Measurements from ENCODE around the gene FAM216B.
"Not testable (repeated sequence)": the region's sequence is repeated elsewhere in the genome, so short reads cannot be mapped to it uniquely, and the experiment has no call there.

Gene FAM216B

DNA sequence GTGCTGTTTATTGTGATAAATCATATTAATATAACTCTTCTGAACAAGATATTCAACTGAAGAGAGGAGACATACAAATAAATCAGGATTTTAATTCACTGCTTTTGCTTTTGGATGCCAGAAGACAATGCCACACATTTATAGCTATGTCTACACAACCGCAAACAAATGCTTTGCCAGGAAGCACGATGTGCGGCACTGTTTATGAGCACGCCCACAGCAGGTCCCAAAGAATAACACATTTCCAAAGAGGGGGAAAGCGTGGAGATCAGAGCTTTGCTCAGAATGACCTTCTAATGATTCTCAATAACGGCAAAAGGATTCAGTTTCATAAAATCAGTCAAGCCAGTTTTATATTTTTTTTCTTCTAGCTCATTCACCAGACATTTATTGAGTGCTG is 16.7 kb downstream of the FAM216B start:
- no peaks in the 10 kb centered on the region for H3K27me3 Mint-ChIP-seq
- H3K4me1 Mint-ChIP-seq = no peaks in the 10 kb centered on the region

GRCh38 chr13:42800109-42800643 is 18.8 kb downstream of the FAM216B start:
- CTCF ChIA-PET = no interaction called here

More for the DNA sequence above, 16.7 kb downstream of the FAM216B start:
- Mint-ChIP-seq H3K27ac (no peak overlapping the region), H3K9me3 (no peaks in the 10 kb centered on the region), H3K36me3 (no peaks in the 10 kb centered on the region), H3K4me3 (no peak overlapping the region)
- CTCF ChIA-PET = no interaction called here
- DNase-seq = no peak

DNA sequence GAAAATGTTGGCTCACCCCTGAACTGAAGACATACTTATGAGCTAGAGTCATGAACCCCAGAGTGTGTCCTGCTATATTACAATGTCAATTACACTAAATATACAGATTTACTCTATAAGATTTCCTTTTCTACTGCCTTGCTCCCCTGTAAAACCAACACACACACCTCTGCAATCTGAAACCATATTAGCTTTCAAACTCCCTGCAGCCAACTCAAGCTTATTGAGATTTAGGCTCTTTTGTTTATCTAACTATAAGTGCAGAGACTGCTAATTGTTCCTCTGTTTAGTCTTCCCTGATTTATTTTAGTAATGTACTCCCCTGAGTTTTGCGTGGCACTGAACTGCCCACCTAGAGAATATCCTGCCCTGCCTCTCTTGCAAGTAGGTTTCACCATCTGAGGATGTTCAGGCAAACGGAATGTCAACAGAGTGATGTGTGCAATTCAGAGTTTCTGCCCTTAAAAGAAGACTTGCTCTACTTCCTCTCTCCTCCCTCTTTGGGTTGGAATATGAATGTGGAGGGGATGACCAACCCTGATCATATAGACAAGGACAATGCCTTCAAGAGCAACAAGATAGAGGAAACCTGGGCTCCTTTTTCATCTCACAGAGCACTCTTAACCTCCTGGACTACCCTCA is 22.3 kb downstream of the FAM216B start:
- no peak for DNase-seq
- CTCF ChIA-PET = no interaction called here
- no peaks in the 10 kb centered on the region for H3K9me3 Mint-ChIP-seq

More at GRCh38 chr13:42800109-42800643, 18.8 kb downstream of the FAM216B start:
- Mint-ChIP-seq H3K4me1 (no peaks in the 10 kb centered on the region), H3K27ac (no peak overlapping the region), H3K27me3 (no peaks in the 10 kb centered on the region), H3K36me3 (no peaks in the 10 kb centered on the region), H3K9me3 (no peaks in the 10 kb centered on the region), H3K4me3 (no peak overlapping the region)
- DNase-seq = no peak

DNA sequence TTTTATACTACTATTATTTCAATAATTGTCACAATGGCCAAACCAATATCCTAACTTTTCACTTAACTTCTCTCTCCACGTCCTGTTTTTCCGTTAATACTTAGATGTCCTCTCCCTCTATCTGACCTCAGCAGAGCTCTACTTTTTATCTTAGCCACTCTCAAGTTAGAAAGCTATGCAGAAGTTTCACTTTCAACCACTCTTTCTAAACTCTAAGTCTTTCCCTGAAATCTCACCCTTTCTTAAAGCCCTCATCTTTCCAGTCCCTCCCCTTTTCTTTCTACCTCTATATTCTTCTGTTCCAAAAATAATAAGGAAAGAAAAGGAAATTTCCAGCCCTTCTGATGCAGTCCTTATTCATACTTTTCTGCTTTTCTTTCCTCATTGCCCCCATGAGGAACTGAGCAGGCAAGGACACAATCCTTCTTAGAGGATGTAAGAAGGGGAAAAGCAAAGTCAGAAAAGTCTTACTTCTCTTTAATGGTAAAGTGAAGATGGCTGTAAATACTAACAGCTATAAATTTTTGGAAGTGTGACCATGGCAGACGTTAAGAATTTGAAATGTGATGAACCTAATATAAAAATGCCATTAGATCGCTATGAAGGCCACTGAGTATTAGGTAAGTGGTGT is 23.0 kb downstream of the FAM216B start:
- CTCF ChIA-PET = no interaction called here
- Mint-ChIP-seq H3K27me3 (peaks cover 5% of the 10 kb centered on the region), H3K4me1 (no peaks in the 10 kb centered on the region), H3K27ac (no peak overlapping the region), H3K9me3 (no peaks in the 10 kb centered on the region), H3K36me3 (no peaks in the 10 kb centered on the region), H3K4me3 (no peak overlapping the region)
- no peak for DNase-seq

More for the DNA sequence above, 22.3 kb downstream of the FAM216B start:
- Mint-ChIP-seq H3K4me3 (no peak overlapping the region), H3K27ac (no peak overlapping the region), H3K27me3 (peaks cover 5% of the 10 kb centered on the region), H3K4me1 (no peaks in the 10 kb centered on the region), H3K36me3 (no peaks in the 10 kb centered on the region)

DNA sequence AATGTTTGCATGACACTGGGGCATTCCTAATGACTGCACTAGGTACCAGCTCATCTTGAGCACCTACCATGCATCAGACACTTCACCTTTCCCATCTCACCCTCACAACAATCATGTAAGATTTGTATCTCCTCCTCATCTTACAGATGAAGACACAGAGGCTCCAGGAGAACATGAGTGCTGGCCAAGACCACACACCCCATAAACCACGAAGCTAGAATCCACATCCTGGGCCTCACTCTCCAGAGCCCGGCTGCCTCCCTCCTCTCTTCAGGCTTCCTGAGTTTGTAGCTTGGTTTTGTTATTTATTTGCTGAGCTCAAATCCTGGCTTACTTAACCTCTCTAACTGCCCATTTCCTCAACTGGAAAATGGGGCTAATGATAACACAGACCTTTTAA is 25.9 kb downstream of the FAM216B start:
- peaks cover 5% of the 10 kb centered on the region for H3K27me3 Mint-ChIP-seq
- no peak overlapping the region for H3K4me3 Mint-ChIP-seq
- CTCF ChIA-PET = interaction anchor here (0.7 kb wide), 1 partner anchor 184 kb away, joined by 3 read pairs; no protein-coding TSS in a partner anchor

GRCh38 chr13:42807866-42808265 is 26.5 kb downstream of the FAM216B start:
- Mint-ChIP-seq H3K36me3 (no peaks in the 10 kb centered on the region), H3K4me3 (no peak overlapping the region), H3K4me1 (no peaks in the 10 kb centered on the region), H3K27me3 (peaks cover 5% of the 10 kb centered on the region), H3K9me3 (no peaks in the 10 kb centered on the region), H3K27ac (no peak overlapping the region)
- CTCF ChIA-PET = interaction anchor here (0.7 to 1.0 kb wide), 2 partner anchors 183 to 213 kb away, joined by 3 read pairs; no protein-coding TSS in a partner anchor
- DNase-seq = no peak

More for the DNA sequence above, 25.9 kb downstream of the FAM216B start:
- Mint-ChIP-seq H3K4me1 (no peaks in the 10 kb centered on the region), H3K9me3 (no peaks in the 10 kb centered on the region), H3K27ac (no peak overlapping the region), H3K36me3 (no peaks in the 10 kb centered on the region)
- no peak for DNase-seq

GRCh38 chr13:42808341-42808940 is 27.1 kb downstream of the FAM216B start:
- H3K9me3 Mint-ChIP-seq = no peaks in the 10 kb centered on the region
- H3K4me1 Mint-ChIP-seq = no peaks in the 10 kb centered on the region
- CTCF ChIA-PET = interaction anchor here (1.0 kb wide), 2 partner anchors 51 to 213 kb away, joined by 3 read pairs; no protein-coding TSS in a partner anchor
- H3K4me3 Mint-ChIP-seq = no peak overlapping the region
- H3K27me3 Mint-ChIP-seq = peaks cover 5% of the 10 kb centered on the region
- DNase-seq = no peak
- no peak overlapping the region for H3K27ac Mint-ChIP-seq
- H3K36me3 Mint-ChIP-seq = no peaks in the 10 kb centered on the region

DNA sequence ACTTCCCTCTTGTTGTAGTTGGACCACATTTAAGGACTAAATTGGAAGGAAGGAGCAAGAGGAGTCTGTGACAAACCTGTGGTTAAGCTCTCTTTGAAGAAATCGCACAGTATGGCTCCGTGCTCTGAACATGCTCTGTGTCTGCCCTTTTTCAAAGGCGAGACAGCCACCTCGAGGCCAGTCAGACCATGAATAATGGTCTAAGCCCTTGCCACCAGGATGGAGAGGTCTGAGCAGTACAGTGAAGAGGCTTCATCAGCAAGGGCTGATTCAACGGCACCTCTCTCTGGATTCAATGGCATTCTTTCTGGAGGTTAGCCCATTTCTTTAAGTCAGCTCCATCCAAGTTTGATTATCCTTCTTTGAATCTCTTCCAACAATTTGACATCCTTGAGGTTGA is 30.9 kb downstream of the FAM216B start:
- no peak for DNase-seq
- no peaks in the 10 kb centered on the region for H3K9me3 Mint-ChIP-seq
- H3K27me3 Mint-ChIP-seq = no peaks in the 10 kb centered on the region
- H3K4me1 Mint-ChIP-seq = no peaks in the 10 kb centered on the region
- CTCF ChIA-PET = interaction anchor here (0.6 kb wide), 1 partner anchor 150 kb away, joined by 3 read pairs; no protein-coding TSS in a partner anchor
- no peak overlapping the region for H3K27ac Mint-ChIP-seq
- H3K4me3 Mint-ChIP-seq = no peak overlapping the region
- H3K36me3 Mint-ChIP-seq = no peaks in the 10 kb centered on the region

DNA sequence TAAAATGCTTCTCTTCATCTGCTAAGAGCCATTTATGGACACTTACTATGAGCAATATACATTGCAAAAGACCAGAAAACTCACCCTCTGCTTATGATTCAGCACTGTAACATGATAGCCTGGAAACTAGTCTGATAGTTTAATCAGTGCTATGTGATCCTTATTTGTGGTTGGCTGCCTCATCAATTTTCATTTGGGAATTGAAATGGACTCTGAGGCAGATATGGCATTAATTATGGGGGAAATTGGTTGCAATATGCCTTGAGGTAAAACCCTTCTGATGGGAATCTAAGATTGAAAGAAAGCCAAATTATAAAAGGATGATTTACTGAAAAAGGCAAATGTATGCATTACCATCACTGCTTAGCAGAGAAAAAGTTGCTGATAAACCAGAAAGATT is 33.5 kb downstream of the FAM216B start:
- Mint-ChIP-seq H3K27me3 (peaks cover 6% of the 10 kb centered on the region), H3K9me3 (no peaks in the 10 kb centered on the region), H3K36me3 (no peaks in the 10 kb centered on the region), H3K27ac (no peak overlapping the region), H3K4me1 (no peaks in the 10 kb centered on the region), H3K4me3 (no peak overlapping the region)
- CTCF ChIA-PET = no interaction called here
- no peak for DNase-seq

DNA sequence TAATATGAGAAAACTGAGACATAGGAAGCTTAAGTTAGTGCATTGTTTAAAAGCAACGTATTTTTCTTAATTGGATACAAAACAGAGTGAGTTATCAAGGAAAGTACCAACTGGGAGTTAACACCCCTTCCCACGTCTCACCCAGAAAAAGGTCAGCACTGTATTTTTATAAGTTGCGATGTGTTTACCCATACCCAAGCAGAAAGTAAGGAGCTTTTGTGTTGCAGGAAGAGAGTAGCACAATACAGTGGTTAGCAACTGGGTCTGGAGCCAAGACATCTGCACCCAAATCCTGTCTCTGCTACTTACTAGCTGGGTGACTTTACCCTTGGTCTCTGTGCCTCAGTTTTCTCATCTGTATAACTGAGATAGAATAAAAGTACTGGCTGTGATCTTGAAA is 34.3 kb downstream of the FAM216B start:
- Mint-ChIP-seq H3K4me3 (no peak overlapping the region), H3K36me3 (no peaks in the 10 kb centered on the region), H3K9me3 (no peaks in the 10 kb centered on the region), H3K4me1 (no peaks in the 10 kb centered on the region), H3K27me3 (peaks cover 6% of the 10 kb centered on the region), H3K27ac (no peak overlapping the region)
- no peak for DNase-seq
- CTCF ChIA-PET = no interaction called here

GRCh38 chr13:42816538-42816937 is 35.2 kb downstream of the FAM216B start:
- Mint-ChIP-seq H3K9me3 (no peaks in the 10 kb centered on the region), H3K4me1 (no peaks in the 10 kb centered on the region), H3K27ac (no peak overlapping the region), H3K27me3 (peaks cover 6% of the 10 kb centered on the region), H3K36me3 (no peaks in the 10 kb centered on the region), H3K4me3 (no peak overlapping the region)
- CTCF ChIA-PET = no interaction called here
- no peak for DNase-seq

- DNase-seq, H3K4me1 Mint-ChIP-seq, H3K27ac Mint-ChIP-seq, H3K4me3 Mint-ChIP-seq, H3K9me3 Mint-ChIP-seq, H3K36me3 Mint-ChIP-seq, CTCF ChIA-PET, H3K27me3 Mint-ChIP-seq: not testable (repeated sequence)
Measured at GRCh38 chr13:42819687-42820086, 38.3 kb downstream of the FAM216B start.

- CTCF ChIA-PET = interaction anchor here (0.6 kb wide), 1 partner anchor 768 kb away, joined by 4 read pairs; no protein-coding TSS in a partner anchor
Measured at GRCh38 chr13:42820451-42820850, 39.1 kb downstream of the FAM216B start.

GRCh38 chr13:42821437-42821836 is 40.1 kb downstream of the FAM216B start:
- Mint-ChIP-seq H3K36me3 (no peaks in the 10 kb centered on the region), H3K27ac (no peak overlapping the region), H3K4me3 (no peak overlapping the region), H3K27me3 (peaks cover 6% of the 10 kb centered on the region), H3K9me3 (no peaks in the 10 kb centered on the region), H3K4me1 (no peaks in the 10 kb centered on the region)
- CTCF ChIA-PET = no interaction called here
- DNase-seq = no peak

More at GRCh38 chr13:42820451-42820850, 39.1 kb downstream of the FAM216B start:
- no peaks in the 10 kb centered on the region for H3K4me1 Mint-ChIP-seq
- DNase-seq = no peak
- H3K36me3 Mint-ChIP-seq = no peaks in the 10 kb centered on the region
- H3K27me3 Mint-ChIP-seq = peaks cover 6% of the 10 kb centered on the region
- no peaks in the 10 kb centered on the region for H3K9me3 Mint-ChIP-seq
- H3K4me3 Mint-ChIP-seq = no peak overlapping the region
- no peak overlapping the region for H3K27ac Mint-ChIP-seq

All from activated naive CD4-positive, alpha-beta T cell treated with anti-CD3 and anti-CD28 coated beads, Interleukin-2, amount 10 ng/mL, durations not matched to agents 7 days and 5 days (primary cell).